EH (cell line): Measurements from ENCODE around the gene ST6GALNAC2.

Experiments used
- DNase-seq: peaks from one replicate; pipeline ENCODE4 v3.0.0-alpha.2; 2015; ENCODE audit warnings: low read depth

The ST6GALNAC2 gene

DNA sequence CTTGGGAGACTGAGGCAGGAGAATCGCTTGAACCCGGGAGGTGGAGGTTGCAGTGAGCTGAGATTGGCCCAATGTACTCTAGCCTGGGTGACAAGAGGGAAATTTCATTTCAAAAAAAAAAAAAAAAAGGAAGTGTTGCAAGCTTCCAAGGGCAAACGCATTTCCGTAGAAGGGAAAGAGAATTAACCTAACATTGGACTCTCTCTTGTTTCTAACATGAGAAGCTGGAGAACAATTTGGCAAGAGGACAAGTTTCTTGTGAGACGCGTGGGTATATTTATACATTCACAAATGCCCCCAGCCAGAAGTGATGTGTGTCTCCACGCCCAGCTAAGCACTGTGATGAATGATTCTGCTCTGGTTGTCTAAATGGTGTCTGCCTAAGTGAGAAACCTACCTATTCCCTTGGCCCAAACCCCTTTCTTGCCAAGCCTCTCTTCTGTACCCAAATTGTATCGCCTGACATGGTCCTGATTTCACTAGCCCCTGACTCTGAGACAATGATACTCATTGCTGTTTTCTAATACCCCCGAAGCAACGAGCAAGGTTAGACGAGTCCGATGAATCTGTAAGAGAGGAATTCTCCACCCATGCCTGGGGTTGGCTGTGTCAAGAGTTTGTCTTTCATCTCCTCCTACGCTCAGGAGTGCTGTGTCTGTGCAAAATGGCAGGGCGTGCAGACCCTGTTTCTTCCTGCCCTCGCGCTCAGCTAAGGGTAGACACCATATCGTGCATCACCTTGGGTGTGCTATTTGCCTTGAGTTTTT is 14.2 kb upstream of the ST6GALNAC2 start:
- no peak for DNase-seq

- DNase-seq = no peak
Measured at GRCh38 chr17:76598004-76598439, 12.4 kb upstream of the ST6GALNAC2 start.

DNA sequence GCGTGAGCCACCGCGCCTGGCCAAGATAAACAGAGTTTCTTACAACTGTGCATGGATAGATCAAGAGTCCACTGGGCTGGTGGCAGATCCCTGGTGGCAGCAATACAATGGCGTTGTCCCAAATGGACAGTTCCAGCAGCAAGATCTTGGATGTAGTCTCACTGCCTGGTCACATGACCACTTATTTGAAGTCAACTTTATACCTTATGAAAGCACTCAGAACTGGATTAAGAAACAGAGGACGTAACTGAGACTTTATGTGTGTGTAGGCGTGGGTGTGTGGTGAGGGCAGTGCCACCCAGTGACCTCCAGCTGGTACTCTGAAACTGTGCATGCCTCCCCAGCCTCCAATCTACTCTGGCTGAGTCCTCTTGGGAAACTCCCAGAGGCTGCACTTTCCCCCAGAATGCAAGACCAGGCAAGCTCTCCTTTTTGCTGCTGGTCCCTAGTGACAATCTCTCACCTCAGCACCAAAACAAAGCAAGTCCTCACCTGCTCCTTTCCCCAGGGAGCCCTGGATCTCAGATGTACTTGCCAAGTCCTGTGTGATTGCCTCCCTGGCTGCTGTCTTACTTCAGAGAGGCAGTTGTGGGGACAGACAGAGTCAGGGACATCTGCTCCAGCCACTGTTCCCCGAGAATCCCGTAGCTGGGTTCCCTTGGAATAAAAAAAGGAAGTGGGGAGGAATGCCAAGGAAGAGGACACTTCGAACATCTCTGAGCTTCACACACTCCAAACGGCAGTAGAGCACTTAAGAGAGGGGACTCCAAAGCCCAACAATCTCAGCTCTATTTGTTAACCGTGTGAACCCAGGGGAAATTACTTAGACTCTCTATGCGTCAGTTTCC is 11.7 kb upstream of the ST6GALNAC2 start:
- DNase-seq = no peak

DNA sequence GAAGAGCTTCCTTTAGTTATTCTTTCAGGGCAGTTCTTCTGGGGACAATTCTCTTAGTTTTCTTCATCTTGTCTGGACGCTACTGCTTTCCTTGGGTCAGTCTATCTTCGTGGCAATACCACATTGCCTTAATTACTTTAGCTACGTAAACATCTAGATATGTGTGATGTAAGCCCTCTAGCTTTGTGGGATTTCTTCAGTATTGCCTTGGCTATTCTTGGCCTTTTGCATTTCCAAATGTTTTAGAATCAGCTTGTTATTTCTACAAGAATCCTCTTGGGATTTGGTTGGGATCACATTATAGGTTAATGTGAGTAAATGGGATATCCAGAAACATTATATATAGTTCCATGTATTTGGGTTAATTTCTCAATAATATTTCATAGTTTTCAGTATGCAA is 9.0 kb upstream of the ST6GALNAC2 start:
- no peak for DNase-seq

DNA sequence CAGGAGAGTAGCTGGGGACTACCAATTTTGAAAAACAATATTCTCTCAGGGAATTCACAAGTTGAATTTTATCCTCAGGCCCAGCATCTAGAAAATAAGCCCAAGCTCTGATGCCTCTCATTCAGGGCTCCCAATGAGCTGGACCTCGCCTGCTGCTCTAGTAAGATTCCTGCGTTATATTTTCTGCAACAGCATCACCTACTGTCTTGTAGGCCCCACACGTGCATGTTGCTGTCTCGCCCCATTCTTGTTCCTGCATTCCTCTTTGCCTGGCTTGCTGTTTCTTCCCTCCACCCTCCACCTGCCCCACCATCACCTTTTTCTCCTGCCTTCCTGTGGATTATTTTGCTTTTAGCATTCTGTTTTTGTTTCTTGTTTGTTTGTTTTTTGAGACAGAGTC is 8.3 kb upstream of the ST6GALNAC2 start:
- DNase-seq = no peak

GRCh38 chr17:76593384-76593826 is 7.7 kb upstream of the ST6GALNAC2 start:
- DNase-seq = peak; percentile 18

DNA sequence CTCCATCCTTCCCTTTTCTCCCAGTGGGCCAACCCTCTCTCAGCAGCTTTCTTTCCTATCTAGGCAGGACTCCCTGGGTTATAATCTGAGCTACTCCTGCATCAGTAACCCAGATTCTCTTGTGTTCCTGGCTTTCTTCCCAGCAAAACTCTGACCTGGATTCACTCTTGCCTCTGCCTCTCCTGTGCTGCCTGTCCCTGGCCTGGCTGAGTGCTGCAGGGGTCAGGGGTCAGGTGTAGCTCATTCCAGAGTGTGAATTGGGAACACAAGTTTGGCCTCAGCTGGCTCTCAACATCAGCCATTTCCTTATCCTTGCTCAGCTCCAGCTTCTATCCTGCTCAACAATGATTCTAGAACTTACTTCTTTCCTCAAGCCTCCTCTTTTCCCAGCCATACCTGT is 2.5 kb upstream of the ST6GALNAC2 start:
- DNase-seq = no peak

DNA sequence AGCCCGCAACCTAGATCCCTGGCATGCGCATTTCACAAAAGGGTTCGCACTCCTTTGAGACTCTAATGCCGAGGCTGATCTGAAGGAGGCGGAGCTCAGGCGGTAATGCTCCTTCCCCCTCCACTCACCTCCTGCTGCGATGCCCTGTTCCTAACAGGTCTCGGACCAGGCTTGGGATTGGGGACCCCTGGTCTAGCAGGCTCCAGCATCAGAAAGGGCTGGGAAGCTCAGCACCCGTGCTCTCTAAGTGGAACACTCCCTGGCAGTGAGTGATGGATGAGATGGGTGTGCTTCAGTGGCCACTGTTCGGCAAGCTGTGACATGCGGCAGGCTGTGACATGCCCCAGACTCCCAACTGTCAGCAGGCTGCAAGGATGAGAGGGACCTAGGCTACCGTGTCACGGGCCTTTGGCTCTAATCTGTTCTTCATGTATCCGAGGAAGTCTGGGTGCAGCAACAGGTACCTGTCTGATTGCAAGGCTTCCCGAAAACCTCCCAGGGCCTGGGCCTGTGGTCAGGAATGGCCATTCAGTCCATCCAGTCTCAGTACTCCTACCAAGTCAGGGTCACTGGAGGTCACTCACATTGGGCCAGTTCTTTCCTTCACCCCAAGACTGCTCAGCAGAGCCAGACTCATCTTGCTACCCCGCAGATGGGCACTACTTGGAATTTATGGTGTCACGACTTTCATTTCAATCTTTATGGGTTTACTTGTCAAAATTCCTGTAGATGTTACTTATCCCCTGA is 1.3 kb upstream of the ST6GALNAC2 start:
- DNase-seq = no peak

- peak; percentile 25 for DNase-seq
Measured at GRCh38 chr17:76585033-76585648, 519 bp downstream of the ST6GALNAC2 start.

DNA sequence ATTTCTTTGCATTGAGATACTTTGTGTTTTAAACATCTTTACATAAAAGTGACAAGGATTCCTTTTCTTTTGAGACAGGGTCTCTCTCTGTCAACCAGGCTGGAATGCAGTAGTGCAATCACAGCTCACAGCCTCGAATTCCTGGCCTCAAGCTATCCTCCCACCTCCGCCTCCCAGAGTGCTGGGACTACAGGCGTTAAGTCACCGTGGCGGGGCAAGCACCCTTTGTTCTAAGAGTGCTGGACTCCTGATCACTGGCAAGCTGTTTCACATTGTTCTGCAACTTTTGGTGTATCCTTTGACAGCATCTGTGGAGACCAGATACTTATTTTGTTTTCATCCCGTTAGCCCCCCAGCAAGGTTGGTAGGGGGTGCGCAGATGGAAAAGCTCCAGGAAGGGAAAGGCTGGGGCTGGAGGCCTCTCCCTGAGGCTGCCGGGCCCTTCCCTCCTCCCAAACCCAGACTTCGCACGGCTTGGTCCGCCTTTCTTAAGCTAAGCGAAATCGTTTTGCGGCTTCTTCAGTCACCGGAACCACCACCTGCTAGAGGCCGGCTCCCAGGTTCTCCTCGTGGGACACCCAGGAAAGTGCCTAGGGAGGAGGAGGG is 1.1 kb downstream of the ST6GALNAC2 start:
- no peak for DNase-seq

GRCh38 chr17:76582660-76583059 is 3.0 kb downstream of the ST6GALNAC2 start:
- DNase-seq = no peak

DNA sequence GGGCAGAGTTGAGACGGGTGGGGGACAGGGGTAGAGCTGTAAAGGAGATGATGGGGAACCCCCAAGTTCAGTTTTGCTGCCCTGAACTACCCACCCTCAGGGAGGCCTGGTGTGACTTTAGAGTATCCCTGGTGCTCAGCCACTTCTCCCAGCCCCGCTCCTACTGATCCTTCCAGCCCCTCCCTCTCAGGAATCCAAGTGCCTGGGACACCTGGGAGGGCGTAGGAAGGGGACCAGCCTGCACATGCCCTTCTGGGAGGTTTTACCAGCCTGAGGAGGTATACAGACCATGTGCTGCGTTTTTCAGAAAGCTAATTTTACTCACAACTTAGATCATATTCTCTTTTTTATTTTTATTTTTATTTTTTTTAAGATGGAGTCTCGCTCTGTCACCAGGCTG is 4.1 kb downstream of the ST6GALNAC2 start:
- DNase-seq = no peak

DNA sequence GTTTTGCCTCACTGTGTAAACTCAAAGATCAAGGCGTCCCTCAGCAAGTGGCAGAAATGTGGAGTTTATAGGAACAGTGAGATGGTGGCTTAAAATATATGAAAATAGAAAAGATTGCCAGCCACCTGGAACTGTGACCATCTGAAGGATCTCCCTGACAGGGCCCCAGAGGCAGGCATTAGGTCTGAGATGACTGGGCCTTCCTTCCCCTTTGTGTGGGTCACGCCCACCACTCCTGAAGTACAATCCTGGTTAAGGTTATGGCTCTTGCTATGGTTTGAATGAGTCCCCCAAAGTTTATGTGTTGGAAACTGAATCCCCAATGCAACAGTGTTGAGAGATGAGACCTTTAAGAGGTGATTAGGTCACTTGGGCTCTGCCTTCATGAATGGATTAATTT is 6.4 kb downstream of the ST6GALNAC2 start:
- no peak for DNase-seq

DNA sequence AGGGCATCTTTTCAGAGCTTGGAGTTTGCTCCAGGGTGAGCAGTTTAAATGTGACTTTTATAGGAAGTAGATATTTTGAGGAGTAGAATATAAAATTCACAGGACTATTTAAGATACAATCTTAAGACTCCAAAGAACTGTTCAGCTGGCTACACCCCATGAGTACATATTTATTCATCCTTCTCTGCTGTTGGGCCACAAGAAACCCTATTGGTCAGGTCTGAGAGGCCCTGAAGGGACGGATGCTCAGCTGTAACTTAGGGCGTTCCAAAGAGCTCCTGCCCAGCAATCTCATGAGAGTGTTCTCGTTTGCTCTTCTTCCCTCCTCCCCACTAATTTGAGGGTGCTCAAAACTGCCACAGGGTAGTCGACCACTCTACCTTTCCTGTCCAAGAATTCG is 7.3 kb downstream of the ST6GALNAC2 start:
- DNase-seq = peak; percentile 68

- DNase-seq = no peak
Measured at GRCh38 chr17:76577876-76578275, 7.8 kb downstream of the ST6GALNAC2 start.

DNA sequence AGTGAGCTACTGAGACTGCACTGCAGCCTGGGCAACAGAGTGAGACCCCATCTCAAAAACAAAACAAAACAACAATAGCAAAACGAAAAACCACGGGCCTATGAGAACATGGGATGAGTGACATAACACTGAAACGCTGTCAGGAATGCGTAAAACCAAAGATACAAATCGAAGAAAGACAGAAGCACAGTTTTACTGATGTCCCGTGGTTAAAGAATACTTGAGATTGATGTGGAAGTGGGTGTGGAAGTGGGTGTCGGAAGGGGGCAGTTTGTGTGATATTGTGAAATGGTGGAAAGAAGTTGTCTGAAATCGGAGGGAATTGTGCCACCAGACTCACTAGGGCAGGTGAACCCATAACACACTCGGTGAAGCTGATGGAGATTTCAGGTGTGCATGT is 9.5 kb downstream of the ST6GALNAC2 start:
- no peak for DNase-seq

DNA sequence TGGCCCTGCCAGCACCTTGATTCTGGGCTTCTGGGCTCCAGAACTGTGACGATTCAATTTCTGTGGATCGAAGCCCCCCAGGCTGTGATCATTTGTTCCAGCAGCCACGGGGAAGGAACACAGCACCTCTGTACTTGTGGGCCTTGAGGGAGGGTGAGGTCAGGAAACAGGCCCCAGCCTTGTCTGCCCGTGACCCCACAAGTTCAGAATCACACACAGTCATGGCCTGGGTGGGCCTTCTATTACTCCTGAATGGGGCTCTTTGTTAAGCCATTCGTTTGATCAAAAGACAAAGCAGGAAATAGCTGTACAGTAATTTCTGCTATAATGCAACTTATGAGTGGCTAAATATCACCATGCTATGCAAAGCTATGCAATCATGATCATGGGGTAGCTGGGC is 10.1 kb downstream of the ST6GALNAC2 start:
- no peak for DNase-seq

DNA sequence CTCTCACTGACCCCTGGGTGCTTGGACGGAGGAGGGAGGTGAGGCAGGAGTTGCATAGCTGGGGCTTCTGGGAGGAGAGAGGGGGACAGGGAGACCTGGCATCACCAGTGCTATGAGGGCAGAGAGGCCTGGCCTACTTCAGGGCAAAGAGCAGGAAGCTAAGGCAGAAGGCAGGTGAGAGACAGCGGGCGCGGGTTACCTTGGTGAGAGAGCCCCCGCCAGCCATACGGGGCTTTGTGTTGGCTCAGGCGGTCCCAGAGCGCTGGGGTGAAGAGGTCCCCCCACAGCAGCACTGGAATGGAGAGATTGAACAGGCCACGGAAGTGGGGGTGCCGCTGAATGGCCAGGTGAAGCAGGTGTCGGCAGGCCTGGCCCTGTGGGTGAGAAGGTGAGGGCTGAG is 11.5 kb downstream of the ST6GALNAC2 start:
- DNase-seq = no peak

DNA sequence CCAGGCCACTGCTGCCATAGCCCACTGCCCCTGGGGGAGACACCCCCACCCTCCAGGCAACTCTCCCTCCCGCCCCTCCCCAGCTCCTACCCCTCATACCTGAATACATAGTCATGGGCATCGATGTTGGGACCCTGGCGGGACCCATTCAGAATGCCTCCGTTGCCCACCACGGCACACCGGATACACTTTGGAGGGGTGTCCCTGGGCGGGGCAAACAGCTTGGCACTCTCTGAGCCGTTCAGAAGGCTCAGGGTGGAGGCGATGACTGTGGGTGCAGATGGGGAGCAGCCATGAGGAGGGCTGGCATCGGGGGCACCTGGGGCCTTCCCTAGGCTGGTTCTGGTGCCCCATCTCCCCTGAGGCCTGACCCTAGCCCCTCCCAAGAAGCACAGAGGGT is 12.6 kb downstream of the ST6GALNAC2 start:
- DNase-seq = no peak

DNA sequence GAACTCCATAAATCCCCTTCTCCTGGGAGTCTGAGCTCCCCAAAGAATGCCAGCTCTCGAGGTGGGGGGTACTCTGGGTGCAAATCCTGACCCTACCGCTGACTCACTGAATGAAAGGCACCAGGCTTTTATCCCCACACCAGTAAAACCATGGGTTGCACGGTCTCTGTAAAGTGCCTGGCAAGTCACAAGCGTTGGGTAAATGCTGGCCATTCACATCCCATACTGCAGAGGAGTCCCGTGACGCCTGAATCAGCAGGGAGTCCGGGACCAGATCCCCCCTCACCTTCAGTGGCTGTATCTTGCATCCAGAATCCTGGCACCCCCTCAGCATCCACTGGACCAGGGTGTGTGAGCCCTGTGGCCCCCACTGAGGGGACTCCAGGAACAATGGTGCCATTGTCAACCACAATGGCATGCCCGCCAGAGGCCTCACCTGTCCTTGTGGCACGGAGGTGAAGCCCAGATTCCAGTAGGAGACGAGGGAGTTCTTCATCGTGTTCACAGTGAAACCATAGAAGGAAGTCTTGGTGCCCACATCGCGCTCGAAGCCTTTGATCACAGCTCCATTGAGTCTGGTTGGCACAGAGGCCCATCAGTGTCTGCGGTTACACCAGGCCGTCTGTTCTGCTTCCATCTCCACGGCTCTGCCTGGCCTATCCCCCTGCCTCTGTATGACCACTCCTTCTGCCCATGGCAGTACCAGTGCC is 13.3 kb downstream of the ST6GALNAC2 start:
- DNase-seq = no peak

DNA sequence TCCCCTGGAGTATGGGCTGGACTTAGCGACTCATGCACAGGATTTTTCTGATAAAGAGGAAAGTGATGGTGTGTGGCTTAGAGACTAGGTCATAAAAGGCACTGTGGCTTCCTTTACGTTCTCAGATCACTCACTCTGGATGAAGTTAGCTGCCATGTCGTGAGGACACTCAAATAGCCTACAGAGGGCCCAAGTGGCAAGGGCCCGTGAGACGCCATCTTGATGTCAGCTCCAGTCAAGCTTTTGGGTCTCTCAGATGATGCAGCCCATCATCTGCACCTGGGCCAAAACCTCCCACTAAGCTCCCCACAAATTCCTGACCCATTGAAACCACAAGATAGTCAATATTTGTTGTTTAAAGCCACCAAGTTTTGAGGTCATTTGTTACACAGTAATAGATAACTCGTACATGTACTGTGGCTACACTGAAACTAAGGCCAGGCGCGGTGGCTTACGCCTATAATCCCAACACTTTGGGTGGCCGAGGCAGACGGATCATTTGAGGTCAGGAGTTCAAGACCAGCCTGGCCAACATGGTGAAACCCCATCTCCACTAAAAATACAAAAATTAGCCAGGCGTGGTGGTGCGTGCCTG is 14.7 kb downstream of the ST6GALNAC2 start:
- no peak for DNase-seq
